HCT116 (cell line): ENCODE measurements around the gene EZH1. TPM values are rescaled to one million over a fixed set of nuclear protein-coding genes. Genes with fewer than 3 reads are reported as not detected.
"Not testable (repeated sequence)": the region's sequence is repeated elsewhere in the genome, so short reads cannot be mapped to it uniquely, and the experiment has no call there.

ENCODE experiments used
- ATAC-seq: fragments of 200-7000 bp; cut with Tn5 transposase; 2 replicates; pipeline ENCODE4 v1.9.1; 2020; ENCODE audit warnings: mild to moderate bottlenecking, moderate library complexity
- BruUV-seq: library from RNA; stranded (reverse); fragments of 400-500 nt; replicated peaks from 2 replicates; lab custom pipeline; 2021; lab: Mats Ljungman, UMichigan
- CTCF ChIA-PET: fragments of 300-600 bp; sonication (Branson Sonifier 250); formaldehyde crosslinking; loops from one replicate; lab custom pipeline; 2021; ENCODE audit warnings: antibody characterized with exemption; lab: Charles Lee
- POLR2A ChIA-PET: fragments of 300-600, 350-600 bp; sonication (Branson Sonifier 250); formaldehyde crosslinking; loops from one replicate; lab custom pipeline; 2021; ENCODE audit warnings: antibody characterized with exemption; lab: Charles Lee
- RAD21 ChIA-PET, 2 experiments: fragments of 300-600 bp; sonication (Branson Sonifier 250); formaldehyde crosslinking; loops; one replicate each; lab custom pipeline; 2023; ENCODE audit warnings: low total read pairs in 2 of 2; ENCODE audit not compliant: uncharacterized antibody in 2 of 2, unreplicated experiment in 2 of 2, low non-redundant PET in 1 of 2; lab: Charles Lee
- DNase-seq: peaks from one replicate; pipeline ENCODE4 v3.0.0-alpha.2; 2010; ENCODE audit warnings: low read depth, low spot score
- H2AFZ ChIP-seq: fragments of 200-600 bp; shearing (Covaris generic), sonication (generic); 2 replicates; pipeline ENCODE4 v1.6.1; 2017; ENCODE audit warnings: low read depth, mixed run types, mixed read lengths, antibody characterized with exemption, low read length; ENCODE audit not compliant: poor library complexity, severe bottlenecking
- H3K27ac ChIP-seq: 2 replicates; pipeline ENCODE4 v1.5.1; 2012; ENCODE audit warnings: low read depth, low read length
- H3K27me3 ChIP-seq: fragments of 200-600 bp; sonication (generic); 2 replicates; pipeline ENCODE4 v1.6.1; 2016; ENCODE audit warnings: mixed run types, low read length, mixed read lengths; ENCODE audit not compliant: insufficient read depth
- H3K36me3 ChIP-seq, 2 experiments: fragments of 200-500 bp in 1 of 2; fragments of 200-600 bp in 1 of 2; sonication (Bioruptor generic) in 1 of 2; sonication (generic) in 1 of 2; 2 replicates each; pipeline versions ENCODE4 v1.5.1 to v1.6.1; 2014 to 2016; ENCODE audit warnings: low read length in 2 of 2, inconsistent platforms in 1 of 2, mixed read lengths in 1 of 2, mixed run types in 1 of 2; ENCODE audit not compliant: insufficient read depth in 2 of 2, control insufficient read depth in 1 of 2
- H3K4me1 ChIP-seq, 2 experiments: fragments of 200-600 bp in 1 of 2; sonication (generic) in 1 of 2; 2 replicates each; pipeline versions ENCODE4 v1.5.1 to v1.6.1; 2012 to 2017; ENCODE audit warnings: low read length in 2 of 2, inconsistent platforms in 1 of 2, mild to moderate bottlenecking in 1 of 2, mixed read lengths in 1 of 2, mixed run types in 1 of 2, moderate library complexity in 1 of 2; ENCODE audit not compliant: insufficient read depth in 2 of 2, control insufficient read depth in 1 of 2
- H3K4me2 ChIP-seq: fragments of 200-600 bp; sonication (generic); 2 replicates; pipeline ENCODE4 v1.6.1; 2017; ENCODE audit warnings: mixed run types, low read length, mixed read lengths
- H3K4me3 ChIP-seq, 2 experiments: fragments of 200-600 bp in 1 of 2; sonication (generic) in 1 of 2; replicated peaks in 1 of 2; 2 replicates each; pipeline ENCODE4 v1.5.1; 2011 to 2016; ENCODE audit warnings: low read length in 2 of 2, control low read depth in 1 of 2, low read depth in 1 of 2, mild to moderate bottlenecking in 1 of 2, mixed read lengths in 1 of 2, mixed run types in 1 of 2
- H3K79me2 ChIP-seq: fragments of 200-600 bp; sonication (generic); 2 replicates; pipeline ENCODE4 v1.6.1; 2017; ENCODE audit warnings: mild to moderate bottlenecking, mixed run types, low read length, moderate library complexity, mixed read lengths; ENCODE audit not compliant: insufficient read depth
- H3K9ac ChIP-seq: fragments of 200-600 bp; sonication (generic); 2 replicates; pipeline ENCODE4 v1.6.1; 2016; ENCODE audit warnings: low read length, mixed read lengths
- H3K9me2 ChIP-seq: fragments of 200-600 bp; sonication (generic), shearing (Covaris generic); 2 replicates; pipeline ENCODE4 v1.6.1; 2017; ENCODE audit warnings: mixed run types, mild to moderate bottlenecking, moderate library complexity; ENCODE audit not compliant: insufficient read depth
- H3K9me3 ChIP-seq, 2 experiments: fragments of 200-500 bp in 1 of 2; fragments of 200-600 bp in 1 of 2; sonication (Bioruptor generic) in 1 of 2; sonication (generic) in 1 of 2; 2 replicates each; pipeline ENCODE4 v1.6.1; 2014 to 2017; ENCODE audit warnings: low read length in 2 of 2, mixed read lengths in 2 of 2, inconsistent platforms in 1 of 2, low read depth in 1 of 2, mild to moderate bottlenecking in 1 of 2, mixed run types in 1 of 2, moderate library complexity in 1 of 2; ENCODE audit not compliant: control insufficient read depth in 1 of 2, insufficient read depth in 1 of 2
- H4K20me1 ChIP-seq: fragments of 200-600 bp; sonication (generic), shearing (Covaris generic); 2 replicates; pipeline ENCODE4 v1.6.1; 2017; ENCODE audit warnings: mixed run types, mild to moderate bottlenecking, moderate library complexity; ENCODE audit not compliant: insufficient read depth
- CEBPB ChIP-seq: IDR thresholded peaks from 2 replicates; pipeline ENCODE4 v1.6.1; 2012; ENCODE audit warnings: low read depth
- EZH2 ChIP-seq: fragments of 200-600 bp; sonication (generic); IDR thresholded peaks from 2 replicates; pipeline ENCODE4 v1.6.1; 2017; ENCODE audit warnings: antibody characterized with exemption, mixed run types
- SP1 ChIP-seq: IDR thresholded peaks from 2 replicates; pipeline ENCODE4 v1.6.1; 2012; ENCODE audit warnings: low read depth
- intact Hi-C: fragments of 100-400 bp; cut with micrococcal nuclease; formaldehyde crosslinking; loops from 2 replicates; pipeline ENCODE4 v1.10.0; 2022
- total RNA-seq: library from RNA; stranded (reverse); gene quantifications from one replicate; pipeline ENCODE4 v1.2.1, GENCODE V29; 2021; ENCODE audit not compliant: unreplicated experiment

The EZH1 gene
- total RNA-seq, 1 experiment from 2014 or later: 29.3 TPM

- no peak for TF ChIP-seq CEBPB
- peak; percentile 47 for TF ChIP-seq SP1
- no peak for TF ChIP-seq EZH2
- TF ChIP-seq, all 23 proteins: peak for 6
Measured at GRCh38 chr17:42660692-42661345, 84.0 kb downstream of the EZH1 start (continued).

- peak overlapping the region; percentile 71 for H3K9ac ChIP-seq
- peak overlapping the region; percentile 74 to 76 for H3K4me3 ChIP-seq
- ChIA-PET CTCF (interaction anchor here (1.2 to 2.5 kb wide), 6 partner anchors 14 to 112 kb away, joined by 3 to 9 read pairs (median 4); partner anchors contain the start of genes PLEKHH3, RETREG3 and TUBG1), RAD21 (interaction anchor here in 1 of 2 experiments (1.2 kb wide), 1 partner anchor 8 kb away, joined by 3 read pairs; no protein-coding TSS in a partner anchor), POLR2A (interaction anchor here (1.0 to 2.7 kb wide), 4 partner anchors 8 to 36 kb away, joined by 3 to 7 read pairs (median 4); partner anchors contain the start of gene PLEKHH3)
- not testable (repeated sequence) for H4K20me1 ChIP-seq, DNase-seq, H3K9me2 ChIP-seq, H2AFZ ChIP-seq, H3K36me3 ChIP-seq, H3K9me3 ChIP-seq, BruUV-seq, H3K79me2 ChIP-seq, H3K27me3 ChIP-seq
- H3K4me2 ChIP-seq: peak overlapping the region; percentile 96
- intact Hi-C loops: loop anchor here (5.0 kb wide), 1 partner anchor 38 kb away; no protein-coding TSS in a partner anchor
- H3K4me1 ChIP-seq: peaks cover 20 to 43% of the 10 kb centered on the region in 2 experiments
- H3K27ac ChIP-seq: peak overlapping the region; percentile 92
- peak; percentile 49 for ATAC-seq
Measured at GRCh38 chr17:42659932-42660274, 84.9 kb downstream of the EZH1 start.
